ENCODE data around the gene CCDC192. TPM values are rescaled to one million over a fixed set of nuclear protein-coding genes. Genes with fewer than 3 reads are reported as not detected.

The CCDC192 gene
- total RNA-seq, 1 donor from 2014 or later: not detected

DNA sequence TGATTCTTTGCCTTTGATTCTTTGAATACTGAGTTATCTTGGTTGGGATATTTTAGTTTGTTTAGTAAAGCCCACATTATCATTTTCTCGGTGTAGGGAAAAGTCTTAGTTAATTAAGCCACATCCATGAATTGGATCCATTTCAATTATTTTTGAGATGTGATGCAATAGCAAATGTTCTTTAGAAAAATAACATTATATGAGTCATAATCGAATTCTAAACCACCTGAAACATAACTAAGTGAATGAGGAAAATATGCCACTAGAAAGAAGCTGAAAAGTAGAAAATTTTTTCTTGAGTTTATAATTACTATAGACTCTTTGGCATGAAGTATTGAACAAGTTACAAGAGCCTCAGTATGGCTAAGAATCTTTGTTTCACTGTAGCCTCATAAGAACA is 17.5 kb upstream of the CCDC192 start:
- no peaks in the 10 kb centered on the region for H3K36me3 ChIP-seq (ENCODE audit: insufficient read depth, low read length)
- H4K20me1 ChIP-seq (ENCODE audit: insufficient read depth, low read length): no peaks in the 10 kb centered on the region
- no peaks in the 10 kb centered on the region for H3K9me3 Mint-ChIP-seq (ENCODE audit: unreplicated experiment)
- H3K4me3 ChIP-seq (ENCODE audit: insufficient read depth, low read depth, low read length): no peak overlapping the region
- no peaks in the 10 kb centered on the region for H3K27me3 Mint-ChIP-seq (ENCODE audit: low read depth, unreplicated experiment)
- no peaks in the 10 kb centered on the region for H3K79me2 ChIP-seq (ENCODE audit: insufficient read depth, low read length)
- DNase-seq (ENCODE audit: low read depth) (peak; percentile 24), FAIRE-seq (no peak)
- no peaks in the 10 kb centered on the region for H3K4me1 ChIP-seq (ENCODE audit: insufficient read depth, low read length)
- H3K4me2 ChIP-seq (ENCODE audit: low read length): no peak overlapping the region
- H2AFZ ChIP-seq (ENCODE audit: low read depth, low read length): no peak overlapping the region
- no peaks in the 10 kb centered on the region for H3K4me1 Mint-ChIP-seq (ENCODE audit: low read depth, unreplicated experiment)
- H3K9me3 ChIP-seq (ENCODE audit: insufficient read depth, low read depth, low read length): no peaks in the 10 kb centered on the region
- H3K27me3 ChIP-seq (ENCODE audit: insufficient read depth, low read length): no peaks in the 10 kb centered on the region
- H3K36me3 Mint-ChIP-seq (ENCODE audit: low read depth, unreplicated experiment): no peaks in the 10 kb centered on the region
- H3K27ac ChIP-seq (ENCODE audit: low read depth, low read length): no peak overlapping the region
- H3K4me3 Mint-ChIP-seq (ENCODE audit: unreplicated experiment): no peak overlapping the region
- no peak overlapping the region for H3K27ac Mint-ChIP-seq (ENCODE audit: unreplicated experiment)
- H3K9ac ChIP-seq (ENCODE audit: low read length): no peak overlapping the region
- TF ChIP-seq, protein P1, sequence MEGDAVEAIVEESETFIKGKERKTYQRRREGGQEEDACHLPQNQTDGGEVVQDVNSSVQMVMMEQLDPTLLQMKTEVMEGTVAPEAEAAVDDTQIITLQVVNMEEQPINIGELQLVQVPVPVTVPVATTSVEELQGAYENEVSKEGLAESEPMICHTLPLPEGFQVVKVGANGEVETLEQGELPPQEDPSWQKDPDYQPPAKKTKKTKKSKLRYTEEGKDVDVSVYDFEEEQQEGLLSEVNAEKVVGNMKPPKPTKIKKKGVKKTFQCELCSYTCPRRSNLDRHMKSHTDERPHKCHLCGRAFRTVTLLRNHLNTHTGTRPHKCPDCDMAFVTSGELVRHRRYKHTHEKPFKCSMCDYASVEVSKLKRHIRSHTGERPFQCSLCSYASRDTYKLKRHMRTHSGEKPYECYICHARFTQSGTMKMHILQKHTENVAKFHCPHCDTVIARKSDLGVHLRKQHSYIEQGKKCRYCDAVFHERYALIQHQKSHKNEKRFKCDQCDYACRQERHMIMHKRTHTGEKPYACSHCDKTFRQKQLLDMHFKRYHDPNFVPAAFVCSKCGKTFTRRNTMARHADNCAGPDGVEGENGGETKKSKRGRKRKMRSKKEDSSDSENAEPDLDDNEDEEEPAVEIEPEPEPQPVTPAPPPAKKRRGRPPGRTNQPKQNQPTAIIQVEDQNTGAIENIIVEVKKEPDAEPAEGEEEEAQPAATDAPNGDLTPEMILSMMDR (IDR thresholded peaks at IDR 0.05; ENCODE audit: insufficient read depth, low read depth, low read length): no peak
- TF ChIP-seq EZH2 (IDR thresholded peaks at IDR 0.05; ENCODE audit: insufficient read depth, low read length): no peak

- no peaks in the 10 kb centered on the region for H3K9me3 ChIP-seq (ENCODE audit: insufficient read depth, low read depth, low read length)
- H3K27me3 ChIP-seq (ENCODE audit: insufficient read depth, low read length): no peaks in the 10 kb centered on the region
- no peak overlapping the region for H3K4me2 ChIP-seq (ENCODE audit: low read length)
- no peaks in the 10 kb centered on the region for H3K9me3 Mint-ChIP-seq (ENCODE audit: unreplicated experiment)
- TF ChIP-seq, protein P1 (IDR thresholded peaks at IDR 0.05; ENCODE audit: insufficient read depth, low read depth, low read length): no peak
- no peak for TF ChIP-seq EZH2 (IDR thresholded peaks at IDR 0.05; ENCODE audit: insufficient read depth, low read length)
- H3K36me3 ChIP-seq (ENCODE audit: insufficient read depth, low read length): no peaks in the 10 kb centered on the region
- DNase-seq (ENCODE audit: low read depth) (no peak), FAIRE-seq (no peak)
- no peaks in the 10 kb centered on the region for H3K4me1 Mint-ChIP-seq (ENCODE audit: low read depth, unreplicated experiment)
- H3K36me3 Mint-ChIP-seq (ENCODE audit: low read depth, unreplicated experiment): no peaks in the 10 kb centered on the region
- H3K4me3 Mint-ChIP-seq (ENCODE audit: unreplicated experiment): no peak overlapping the region
- H3K4me3 ChIP-seq (ENCODE audit: insufficient read depth, low read depth, low read length): no peak overlapping the region
- no peak overlapping the region for H3K9ac ChIP-seq (ENCODE audit: low read length)
- H2AFZ ChIP-seq (ENCODE audit: low read depth, low read length): no peak overlapping the region
- H4K20me1 ChIP-seq (ENCODE audit: insufficient read depth, low read length): no peaks in the 10 kb centered on the region
- H3K27me3 Mint-ChIP-seq (ENCODE audit: low read depth, unreplicated experiment): no peaks in the 10 kb centered on the region
- no peaks in the 10 kb centered on the region for H3K4me1 ChIP-seq (ENCODE audit: insufficient read depth, low read length)
- H3K79me2 ChIP-seq (ENCODE audit: insufficient read depth, low read length): no peaks in the 10 kb centered on the region
- H3K27ac Mint-ChIP-seq (ENCODE audit: unreplicated experiment): no peak overlapping the region
- H3K27ac ChIP-seq (ENCODE audit: low read depth, low read length): no peak overlapping the region
Measured at GRCh38 chr5:127686424-127686823, 16.8 kb upstream of the CCDC192 start.

GRCh38 chr5:127694518-127695171 is 8.5 kb upstream of the CCDC192 start:
- Mint-ChIP-seq H3K4me1 (ENCODE audit: low read depth, unreplicated experiment) (peaks cover 23% of the 10 kb centered on the region), H3K27me3 (ENCODE audit: low read depth, unreplicated experiment) (no peaks in the 10 kb centered on the region), H3K36me3 (ENCODE audit: low read depth, unreplicated experiment) (no peaks in the 10 kb centered on the region), H3K27ac (ENCODE audit: unreplicated experiment) (no peak overlapping the region), H3K9me3 (ENCODE audit: unreplicated experiment) (no peaks in the 10 kb centered on the region), H3K4me3 (ENCODE audit: unreplicated experiment) (no peak overlapping the region)
- H3K9me3 ChIP-seq (ENCODE audit: insufficient read depth, low read depth, low read length): no peaks in the 10 kb centered on the region
- FAIRE-seq (no peak), DNase-seq (ENCODE audit: low read depth) (no peak)
- no peak overlapping the region for H3K4me2 ChIP-seq (ENCODE audit: low read length)
- H3K36me3 ChIP-seq (ENCODE audit: insufficient read depth, low read length): no peaks in the 10 kb centered on the region
- no peaks in the 10 kb centered on the region for H3K27me3 ChIP-seq (ENCODE audit: insufficient read depth, low read length)
- no peaks in the 10 kb centered on the region for H3K79me2 ChIP-seq (ENCODE audit: insufficient read depth, low read length)
- H3K27ac ChIP-seq (ENCODE audit: low read depth, low read length): no peak overlapping the region
- H4K20me1 ChIP-seq (ENCODE audit: insufficient read depth, low read length): no peaks in the 10 kb centered on the region
- no peak overlapping the region for H2AFZ ChIP-seq (ENCODE audit: low read depth, low read length)
- peaks cover 18% of the 10 kb centered on the region for H3K4me1 ChIP-seq (ENCODE audit: insufficient read depth, low read length)
- H3K4me3 ChIP-seq (ENCODE audit: insufficient read depth, low read depth, low read length): no peak overlapping the region
- TF ChIP-seq EZH2 (IDR thresholded peaks at IDR 0.05; ENCODE audit: insufficient read depth, low read length): no peak
- TF ChIP-seq, protein P1 (IDR thresholded peaks at IDR 0.05; ENCODE audit: insufficient read depth, low read depth, low read length): no peak
- no peak overlapping the region for H3K9ac ChIP-seq (ENCODE audit: low read length)

Data from astrocyte (in vitro differentiated cells and primary cell).